Fibroblast of villous mesenchyme (primary cell): ENCODE results near the gene IL16. TPM values are rescaled to one million over a fixed set of nuclear protein-coding genes. Genes with fewer than 3 reads are reported as not detected.
A peak's percentile ranks its signal among the peaks of the same experiment; 100 is the strongest.

ENCODE experiments used
- DNase-seq: peaks from one replicate; pipeline ENCODE4 v3.0.0-alpha.2; 2010; ENCODE audit warnings: low read depth
- H3K4me3 ChIP-seq: 2 replicates; pipeline ENCODE4 v1.5.1; 2011; ENCODE audit warnings: low read depth, mild to moderate bottlenecking, low read length
- CTCF ChIP-seq: IDR thresholded peaks from 2 replicates; pipeline ENCODE4 v1.5.1; 2012; ENCODE audit warnings: low read depth, mild to moderate bottlenecking, low read length; ENCODE audit not compliant: insufficient read depth
- total RNA-seq: library from RNA; depleted of rRNA; stranded (reverse); fragments of >200 nt; gene quantifications from 2 replicates; pipeline ENCODE4 v1.2.3, GENCODE V29; 2012

IL16 gene
- total RNA-seq, 1 donor: not detected

GRCh38 chr15:81271761-81272644 lies 75.3 kb downstream of the IL16 start:
- DNase-seq: no peak
- H3K4me3 ChIP-seq: no peak overlapping the region
- TF ChIP-seq CTCF: no peak

- no peak for TF ChIP-seq CTCF
- H3K4me3 ChIP-seq: no peak overlapping the region
- no peak for DNase-seq
Observed at GRCh38 chr15:81273200-81273599, 76.5 kb downstream of the IL16 start.

- DNase-seq: no peak
- TF ChIP-seq CTCF: no peak
- H3K4me3 ChIP-seq: no peak overlapping the region
Observed at GRCh38 chr15:81273855-81274254, 77.2 kb downstream of the IL16 start.

GRCh38 chr15:81274255-81274654 lies 77.6 kb downstream of the IL16 start:
- DNase-seq: no peak
- TF ChIP-seq CTCF: no peak
- H3K4me3 ChIP-seq: no peak overlapping the region

GRCh38 chr15:81274931-81275707 lies 78.4 kb downstream of the IL16 start:
- no peak overlapping the region for H3K4me3 ChIP-seq
- DNase-seq: peak; percentile 86
- peak; percentile 90 for TF ChIP-seq CTCF

- DNase-seq: peak; percentile 50
- no peak overlapping the region for H3K4me3 ChIP-seq
- no peak for TF ChIP-seq CTCF
Observed at GRCh38 chr15:81275711-81276392, 79.2 kb downstream of the IL16 start.
